C4-2B (cell line): Measurements from ENCODE around the gene CCDC81.

Source experiments
- CTCF ChIP-seq: fragments of 450-650 bp; conservative IDR thresholded peaks from 2 replicates; pipeline ENCODE4 v1.5.1; 2017; ENCODE audit warnings: mild to moderate bottlenecking
- ZFX ChIP-seq: fragments of 450-650 bp; IDR thresholded peaks from 2 replicates; pipeline ENCODE4 v1.6.1; 2017

DNA sequence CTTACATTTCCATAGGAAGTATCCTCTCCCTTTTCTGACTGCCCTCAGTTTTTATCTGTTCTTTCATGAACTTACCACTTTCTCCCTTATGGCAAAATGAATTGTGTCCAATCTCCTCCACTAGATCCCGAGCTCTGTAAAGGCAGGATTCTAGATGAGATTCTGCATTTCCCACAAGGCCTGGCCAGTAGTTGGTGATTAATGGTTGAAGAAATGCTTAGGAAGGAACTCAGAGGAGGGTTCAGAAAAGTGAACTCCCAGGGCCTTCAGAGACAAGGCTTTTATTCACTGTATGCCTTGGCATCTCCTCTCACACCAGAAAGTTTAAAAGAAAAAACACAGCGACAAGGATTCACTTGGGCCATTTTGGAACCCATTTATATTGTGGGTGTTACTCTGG lies 66.2 kb downstream of the CCDC81 start:
- TF ChIP-seq CTCF (no peak), ZFX (no peak)
